Fibroblast of lung (primary cell): ENCODE measurements around the gene OR10H1. TPM values are rescaled to one million over a fixed set of nuclear protein-coding genes. Genes with fewer than 3 reads are reported as not detected.
"Not testable (repeated sequence)": the region's sequence is repeated elsewhere in the genome, so short reads cannot be mapped to it uniquely, and the experiment has no call there.

Experiments used
- DNase-seq, 2 donors: peaks; one replicate each; pipeline versions ENCODE4 v3.0.0 to v3.0.0-alpha.2; 2010; ENCODE audit warnings: low read depth in 2 of 2
- H2AFZ ChIP-seq: 2 replicates; pipeline ENCODE4 v1.5.1; 2012; ENCODE audit warnings: low read length, control low read depth, inconsistent platforms
- H3K27ac ChIP-seq: 2 replicates; pipeline ENCODE4 v1.5.1; 2011; ENCODE audit warnings: low read length, control low read depth; ENCODE audit not compliant: insufficient read depth
- H3K27me3 ChIP-seq: 2 replicates; pipeline ENCODE4 v1.5.1; 2011; ENCODE audit warnings: mild to moderate bottlenecking, low read length; ENCODE audit not compliant: control insufficient read depth, insufficient read depth
- H3K36me3 ChIP-seq: 2 replicates; pipeline ENCODE4 v1.5.1; 2011; ENCODE audit warnings: low read length; ENCODE audit not compliant: control insufficient read depth, insufficient read depth
- H3K4me1 ChIP-seq: 2 replicates; pipeline ENCODE4 v1.5.1; 2011; ENCODE audit warnings: low read length; ENCODE audit not compliant: control insufficient read depth, insufficient read depth; ENCODE audit errors: extremely low read depth
- H3K4me2 ChIP-seq: 2 replicates; pipeline ENCODE4 v1.5.1; 2011; ENCODE audit warnings: low read length, control low read depth; ENCODE audit not compliant: insufficient read depth; ENCODE audit errors: extremely low read depth
- H3K4me3 ChIP-seq, 4 experiments: fragments of 200-600 bp in 1 of 4; sonication (generic) in 1 of 4; replicated peaks in 1 of 4; 2 replicates each; pipeline ENCODE4 v1.5.1; 2011 to 2016; ENCODE audit warnings: low read length in 4 of 4, low read depth in 3 of 4, mild to moderate bottlenecking in 3 of 4, control low read depth in 2 of 4, inconsistent platforms in 1 of 4, mixed read lengths in 1 of 4; ENCODE audit not compliant: insufficient read depth in 1 of 4; ENCODE audit errors: control extremely low read depth in 1 of 4
- H3K79me2 ChIP-seq: 2 replicates; pipeline ENCODE4 v1.5.1; 2012; ENCODE audit warnings: mild to moderate bottlenecking, low read length, inconsistent platforms; ENCODE audit not compliant: control insufficient read depth, insufficient read depth
- H3K9ac ChIP-seq: 2 replicates; pipeline ENCODE4 v1.5.1; 2011; ENCODE audit warnings: mild to moderate bottlenecking, low read length, control low read depth; ENCODE audit not compliant: insufficient read depth
- H3K9me3 ChIP-seq: 2 replicates; pipeline ENCODE4 v1.5.1; 2012; ENCODE audit warnings: low read depth, low read length; ENCODE audit not compliant: control insufficient read depth, insufficient read depth
- H4K20me1 ChIP-seq: 2 replicates; pipeline ENCODE4 v1.5.1; 2011; ENCODE audit warnings: low read length; ENCODE audit not compliant: control insufficient read depth, insufficient read depth; ENCODE audit errors: extremely low read depth
- CTCF ChIP-seq, 2 donors: IDR thresholded peaks in 1 of 2; conservative IDR thresholded peaks in 1 of 2; 1 replicate in 1 of 2; 2 replicates in 1 of 2; pipeline ENCODE4 v1.5.1; 2011 to 2012; ENCODE audit warnings: low read length in 2 of 2, control low read depth in 1 of 2, inconsistent platforms in 1 of 2, low read depth in 1 of 2, mild to moderate bottlenecking in 1 of 2
- EZH2 ChIP-seq: IDR thresholded peaks from 2 replicates; pipeline ENCODE4 v1.5.1; 2012; ENCODE audit warnings: low read length, control low read depth, mild to moderate bottlenecking; ENCODE audit errors: missing control alignments
- polyA plus RNA-seq, 2 donors: library from polyadenylated mRNA; depleted of rRNA in 1 of 2; stranded (reverse) in 1 of 2; unstranded in 1 of 2; fragments of >200 nt; gene quantifications; 2 replicates each; pipeline ENCODE4 v1.2.1, GENCODE V29; 2011 to 2012; ENCODE audit warnings: missing spikeins in 1 of 2
- total RNA-seq: library from RNA; depleted of rRNA; stranded (reverse); fragments of >200 nt; gene quantifications from 2 replicates; pipeline ENCODE4 v1.2.1, GENCODE V29; 2014

OR10H1 gene
- total and polyA plus RNA-seq, 2 donors (not counting 1 experiment from before 2014, with no cell fraction given) = not detected

GRCh38 chr19:15788594-15789270, 26.7 kb downstream of the OR10H1 start:
- Histone ChIP-seq H3K36me3 (no peaks in the 10 kb centered on the region), H3K9me3 (no peaks in the 10 kb centered on the region), H3K79me2 (no peaks in the 10 kb centered on the region), H3K27ac (no peak overlapping the region), H3K4me2 (no peak overlapping the region), H3K4me3 (no peak overlapping the region), H3K9ac (no peak overlapping the region), H3K27me3 (no peaks in the 10 kb centered on the region), H2AFZ (no peak overlapping the region), H4K20me1 (no peaks in the 10 kb centered on the region), H3K4me1 (no peaks in the 10 kb centered on the region)
- TF ChIP-seq CTCF (conservative IDR thresholded peaks at IDR 0.05 in 1 of 2, IDR thresholded peaks at IDR 0.05 in 1 of 2; ENCODE audit: low read depth in 1 of 2, low read length in 2 of 2) (no peak), EZH2 (no peak)
- no peak for DNase-seq

GRCh38 chr19:15787611-15788155, 27.8 kb downstream of the OR10H1 start, which contains the start of gene OR10H5:
Gene OR10H5, plus strand, starts transcription at chr19:15787661. Its CDS starts 6,388 bp downstream, at chr19:15794049.
- H2AFZ ChIP-seq = no peak within 1 kb of the TSS
- H3K4me1 ChIP-seq = no peaks in the 10 kb centered on the region
- H3K36me3 ChIP-seq = no peaks in the 10 kb centered on the region
- H3K27me3 ChIP-seq = no peaks in the 10 kb centered on the region
- TF ChIP-seq EZH2 (no peak), CTCF (conservative IDR thresholded peaks at IDR 0.05 in 1 of 2, IDR thresholded peaks at IDR 0.05 in 1 of 2; ENCODE audit: low read depth in 1 of 2, low read length in 2 of 2) (no peak)
- no peak within 1 kb of the TSS for H3K27ac ChIP-seq
- no peak for DNase-seq
- H3K9me3 ChIP-seq = no peaks in the 10 kb centered on the region
- H3K4me2 ChIP-seq = no peak within 1 kb of the TSS
- H3K4me3 ChIP-seq = no peak within 1 kb of the TSS
- H3K79me2 ChIP-seq = no peaks in the 10 kb centered on the region
- no peak within 1 kb of the TSS for H3K9ac ChIP-seq
- no peaks in the 10 kb centered on the region for H4K20me1 ChIP-seq

- not testable (repeated sequence) for H3K4me1 ChIP-seq, H3K79me2 ChIP-seq, H4K20me1 ChIP-seq, H3K27ac ChIP-seq, H3K9ac ChIP-seq, H2AFZ ChIP-seq, H3K36me3 ChIP-seq, DNase-seq, H3K9me3 ChIP-seq, H3K4me2 ChIP-seq, H3K27me3 ChIP-seq, H3K4me3 ChIP-seq
These were observed 32.6 kb downstream of the OR10H1 start for GRCh38 chr19:15782896-15783295.
